CD4-positive, alpha-beta T cell treated with Interleukin-2 at 100 ng/mL for 4 hours (primary cell): ENCODE measurements around the gene HADHA.
"Not testable (repeated sequence)": the region's sequence is repeated elsewhere in the genome, so short reads cannot be mapped to it uniquely, and the experiment has no call there.

Experiments used
- DNase-seq: peaks from one replicate; pipeline ENCODE4 v3.0.0-alpha.2; 2020; ENCODE audit warnings: low spot score

Gene HADHA

GRCh38 chr2:26173776-26174482 lies 70.5 kb downstream of the HADHA start:
- no peak for DNase-seq

GRCh38 chr2:26172871-26173775 lies 71.3 kb downstream of the HADHA start, which contains the start of gene GAREM2:
Gene GAREM2 (plus strand): TSS chr2:26173088. CDS start chr2:26173221, 133 bp downstream.
- DNase-seq, result no peak

- DNase-seq, result no peak
Measured at GRCh38 chr2:26172189-26172870, 72.1 kb downstream of the HADHA start.

- DNase-seq, result no peak
Measured at GRCh38 chr2:26170795-26171194, 73.6 kb downstream of the HADHA start.

GRCh38 chr2:26169681-26170414 lies 74.6 kb downstream of the HADHA start:
- no peak for DNase-seq

- no peak for DNase-seq
Measured at GRCh38 chr2:26169226-26169625, 75.2 kb downstream of the HADHA start.

- DNase-seq, result no peak
Measured at GRCh38 chr2:26168785-26169184, 75.6 kb downstream of the HADHA start.

GRCh38 chr2:26166541-26166940 lies 77.9 kb downstream of the HADHA start:
- DNase-seq, result not testable (repeated sequence)

GRCh38 chr2:26165403-26165802 lies 79.0 kb downstream of the HADHA start:
- no peak for DNase-seq

GRCh38 chr2:26164641-26165211 lies 79.7 kb downstream of the HADHA start:
- no peak for DNase-seq

GRCh38 chr2:26164231-26164630 lies 80.2 kb downstream of the HADHA start:
- no peak for DNase-seq

- no peak for DNase-seq
Measured at GRCh38 chr2:26162963-26163362, 81.5 kb downstream of the HADHA start.

- DNase-seq, result no peak
Measured at GRCh38 chr2:26161926-26162325, 82.5 kb downstream of the HADHA start.

GRCh38 chr2:26157580-26157979 lies 86.9 kb downstream of the HADHA start:
- DNase-seq, result no peak

- DNase-seq, result no peak
Measured at GRCh38 chr2:26150243-26150642, 94.2 kb downstream of the HADHA start.

GRCh38 chr2:26148501-26148900 lies 95.9 kb downstream of the HADHA start:
- DNase-seq, result no peak

- DNase-seq, result peak; percentile 66
Measured at GRCh38 chr2:26144953-26145680, 99.3 kb downstream of the HADHA start.

- no peak for DNase-seq
Measured at GRCh38 chr2:26144031-26144430, 100.4 kb downstream of the HADHA start.

- no peak for DNase-seq
Measured at GRCh38 chr2:26141145-26141769, 103.2 kb downstream of the HADHA start.
